Small intestine (tissue), 7 donors: ENCODE data around the gene MRRF. TPM values are rescaled to one million over a fixed set of nuclear protein-coding genes. Genes with fewer than 3 reads are reported as not detected.

Experiments
- DNase-seq, 2 donors: peaks; one replicate each; pipeline versions ENCODE4 v3.0.0 to v3.0.0-alpha.2; 2013
- FAIRE-seq: peaks from 2 replicates; lab custom pipeline; 2012; peaks lifted over from hg19 to GRCh38; lab: Jason Lieb, UNC
- H3K27ac ChIP-seq, 3 donors: one replicate each; pipeline ENCODE4 v1.5.1; 2013; ENCODE audit warnings: low read length in 2 of 3, mild to moderate bottlenecking in 2 of 3, control low read depth in 1 of 3, inconsistent platforms in 1 of 3, low read depth in 1 of 3, moderate library complexity in 1 of 3
- H3K27me3 ChIP-seq, 3 donors: one replicate each; pipeline ENCODE4 v1.6.1; 2013; ENCODE audit warnings: low read length in 3 of 3, inconsistent platforms in 1 of 3; ENCODE audit not compliant: control insufficient read depth in 3 of 3, insufficient read depth in 3 of 3
- H3K36me3 ChIP-seq, 3 donors: one replicate each; pipeline ENCODE4 v1.6.1; 2013; ENCODE audit warnings: low read length in 3 of 3, inconsistent platforms in 1 of 3, low read depth in 1 of 3, mild to moderate bottlenecking in 1 of 3, moderate library complexity in 1 of 3; ENCODE audit not compliant: control insufficient read depth in 3 of 3, insufficient read depth in 2 of 3
- H3K4me1 ChIP-seq, 3 donors: one replicate each; pipeline ENCODE4 v1.6.1; 2013; ENCODE audit warnings: low read length in 2 of 3, inconsistent platforms in 1 of 3, low read depth in 1 of 3, mild to moderate bottlenecking in 1 of 3, moderate library complexity in 1 of 3; ENCODE audit not compliant: control insufficient read depth in 3 of 3, insufficient read depth in 2 of 3
- H3K4me3 ChIP-seq, 3 donors: one replicate each; pipeline ENCODE4 v1.5.1; 2013; ENCODE audit warnings: low read length in 3 of 3, control low read depth in 1 of 3, inconsistent platforms in 1 of 3, low read depth in 1 of 3, mild to moderate bottlenecking in 1 of 3, moderate library complexity in 1 of 3
- H3K9me3 ChIP-seq, 2 donors: one replicate each; pipeline ENCODE4 v1.6.1; 2013; ENCODE audit warnings: low read depth in 1 of 2, low read length in 1 of 2; ENCODE audit not compliant: control insufficient read depth in 2 of 2, insufficient read depth in 1 of 2
- WGBS, 3 donors: extraction: QIAGEN DNeasy Blood & Tissue Kit; methylation state at CpG; one replicate each; pipeline ENCODE4 v1.1.7; 2013; 5-methylcytosine and 5-hydroxymethylcytosine counted together
- polyA plus RNA-seq, 4 donors: library from polyadenylated mRNA; stranded (reverse) in 3 of 4; unstranded in 1 of 4; fragments of 200-250 nt in 3 of 4; fragments of 120-200 nt in 1 of 4; gene quantifications; one replicate each; pipeline versions ENCODE4 v1.2.1 to v1.2.3, GENCODE V29; 2013
- donor health status: healthy with polysubstance abuse.
- donor health status: control.
- donor health status: control.
- donor health status: Bipolar disorder and iron deficiency.
- donor health status: healthy.

The MRRF gene
- polyA plus RNA-seq, 4 donors: 46.2 to 72.7 (median 58.6) TPM

DNA sequence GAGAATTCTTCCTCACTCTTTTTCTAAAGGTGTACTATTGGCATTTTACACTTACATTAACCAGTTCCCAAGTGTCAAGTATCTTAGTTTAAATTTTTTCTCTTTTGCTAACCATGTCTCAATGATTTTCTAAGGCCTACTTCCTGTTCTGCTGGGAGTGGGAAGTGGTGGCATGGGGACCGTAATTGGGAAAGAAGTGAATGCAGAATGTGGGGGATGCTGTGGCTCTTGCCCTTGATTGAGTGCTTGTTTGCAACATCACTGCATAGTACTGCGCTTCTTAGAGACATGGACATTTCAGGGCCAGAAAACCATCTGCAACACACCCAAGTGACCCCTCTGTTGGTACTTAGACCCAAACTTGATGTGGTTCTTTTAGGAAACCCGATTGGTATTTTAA, 32.8 kb downstream of the MRRF start:
- 95 to 97% (median 96%) methylated on average over 3 of the region's 3 CpGs for WGBS, 3 donors
- H3K27me3 ChIP-seq: no peaks in the 10 kb centered on the region
- H3K27ac ChIP-seq: no peak overlapping the region
- DNase-seq: no peak
- H3K4me1 ChIP-seq: no peaks in the 10 kb centered on the region
- H3K4me3 ChIP-seq: no peak overlapping the region
- H3K36me3 ChIP-seq: peaks cover 2 to 24% (median 15%) of the 10 kb centered on the region in 3 donors
- FAIRE-seq: no peak
- no peaks in the 10 kb centered on the region for H3K9me3 ChIP-seq

DNA sequence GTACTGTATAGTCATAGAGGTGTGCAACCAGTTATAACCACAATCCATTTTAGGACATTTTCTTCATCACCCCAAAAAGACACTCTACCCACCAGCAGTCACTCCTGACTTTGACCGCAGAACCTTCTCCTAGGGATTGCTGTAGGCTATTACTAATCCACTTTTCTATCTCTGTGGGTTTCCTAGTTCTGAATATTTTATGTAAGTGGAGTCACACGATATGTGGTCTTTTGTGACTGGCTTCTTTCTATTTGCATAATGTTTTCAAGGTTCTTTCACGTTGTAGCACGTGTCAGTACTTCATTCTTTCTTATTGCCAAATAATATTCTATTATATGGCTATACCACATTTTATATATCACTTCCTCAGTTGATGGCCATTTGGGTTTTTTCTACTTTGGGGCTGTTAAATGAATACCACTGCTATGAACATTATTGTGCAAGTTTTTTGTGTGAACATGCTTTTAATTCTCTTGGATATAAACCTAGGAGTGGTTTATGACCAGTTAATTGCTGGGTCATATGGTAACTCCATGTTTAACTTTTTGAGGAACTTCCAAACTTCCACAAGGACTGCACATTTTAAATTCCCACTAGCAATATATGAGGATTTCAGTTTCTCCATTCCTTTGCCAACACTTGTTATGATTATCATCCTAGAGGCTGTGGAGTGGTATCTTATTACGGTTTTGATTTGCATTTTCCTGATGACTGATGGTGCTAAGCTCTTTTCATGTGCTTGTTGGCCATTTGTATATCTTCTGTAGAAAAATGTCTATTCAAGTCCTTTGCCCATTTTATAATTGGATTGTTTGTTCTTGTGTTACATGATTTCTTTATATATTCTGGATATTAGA, 37.8 kb downstream of the MRRF start:
- no peaks in the 10 kb centered on the region for H3K9me3 ChIP-seq
- no peaks in the 10 kb centered on the region for H3K27me3 ChIP-seq
- no peak overlapping the region for H3K4me3 ChIP-seq
- FAIRE-seq (no peak), DNase-seq (no peak)
- 88 to 96% (median 89%) methylated on average over 5 of the region's 5 CpGs for WGBS, 3 donors
- no peaks in the 10 kb centered on the region for H3K4me1 ChIP-seq
- peaks cover 0 to 28% (median 13%) of the 10 kb centered on the region in 3 donors for H3K36me3 ChIP-seq
- H3K27ac ChIP-seq: no peak overlapping the region

DNA sequence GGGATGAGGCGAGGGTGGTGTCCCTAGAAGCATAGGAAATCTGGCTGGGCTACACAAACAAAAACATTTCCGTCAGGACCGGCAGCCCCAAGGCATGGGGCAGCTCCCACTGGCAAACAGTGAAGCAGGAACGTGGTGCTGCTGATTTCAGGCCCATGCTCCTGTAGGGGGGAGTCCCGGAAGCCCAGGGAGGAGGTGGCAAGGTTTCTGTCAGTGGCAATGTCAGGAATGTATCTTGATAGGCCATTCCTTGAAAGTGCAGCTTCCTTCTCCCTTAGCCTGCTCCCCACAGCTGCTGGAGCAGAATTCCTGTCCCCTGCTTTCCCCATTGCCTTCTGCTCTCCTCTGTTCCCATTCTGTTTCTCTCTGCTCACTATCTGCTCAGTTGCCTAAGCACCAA, 42.4 kb downstream of the MRRF start:
- Histone ChIP-seq H3K9me3 (no peaks in the 10 kb centered on the region), H3K36me3 (peaks cover 0 to 25% (median 14%) of the 10 kb centered on the region in 3 donors), H3K4me1 (no peaks in the 10 kb centered on the region), H3K27me3 (no peaks in the 10 kb centered on the region), H3K4me3 (no peak overlapping the region), H3K27ac (no peak overlapping the region)
- FAIRE-seq: no peak
- no peak for DNase-seq
- WGBS, 3 donors: 76 to 87% (median 84%) methylated on average over 5 of the region's 5 CpGs

DNA sequence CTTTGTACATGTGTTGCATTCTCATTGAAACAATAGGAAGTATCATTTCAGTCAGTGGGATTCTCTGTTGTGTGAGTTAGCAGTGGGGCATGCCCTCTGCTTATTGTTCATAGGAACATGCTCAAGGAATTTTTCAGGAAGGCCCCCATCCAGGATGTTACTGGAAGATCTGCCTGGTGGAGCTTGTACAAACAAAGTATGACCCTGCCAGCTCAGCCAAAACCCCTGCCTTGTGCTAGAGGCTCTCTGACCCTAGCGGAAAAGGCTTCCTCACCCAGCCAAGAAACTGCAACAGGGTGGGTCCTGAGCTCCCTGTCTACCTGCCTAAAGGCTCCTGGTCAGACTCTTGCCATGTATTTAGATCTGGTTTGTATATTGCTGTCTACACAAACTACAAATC, 43.2 kb downstream of the MRRF start:
- H3K27me3 ChIP-seq: no peaks in the 10 kb centered on the region
- no peak overlapping the region for H3K27ac ChIP-seq
- DNase-seq (no peak), FAIRE-seq (no peak)
- 79 to 93% (median 88%) methylated on average over 1 of the region's 1 CpG for WGBS, 3 donors
- H3K4me1 ChIP-seq: no peaks in the 10 kb centered on the region
- no peaks in the 10 kb centered on the region for H3K9me3 ChIP-seq
- peaks cover 0 to 27% (median 17%) of the 10 kb centered on the region in 3 donors for H3K36me3 ChIP-seq
- no peak overlapping the region for H3K4me3 ChIP-seq

DNA sequence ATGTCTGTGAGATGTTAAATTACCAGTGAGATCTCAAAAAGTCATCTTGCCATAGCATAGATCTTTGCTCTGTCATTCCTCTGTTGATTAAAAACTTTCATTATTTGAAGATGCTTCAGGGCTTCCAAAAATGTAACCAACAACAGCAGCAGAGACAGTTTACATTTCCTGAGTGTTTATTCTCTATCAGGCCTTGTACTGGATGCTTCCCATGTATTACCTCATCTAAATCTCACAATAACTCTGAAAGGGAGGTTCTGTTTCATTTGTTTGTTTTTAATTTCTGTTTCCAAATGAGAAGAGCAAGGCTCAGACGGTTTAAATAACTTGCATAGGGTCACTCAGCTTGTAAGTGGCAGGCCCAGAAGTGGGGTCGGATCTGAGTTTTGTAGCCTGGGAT, 45.2 kb downstream of the MRRF start:
- 67 to 81% (median 75%) methylated on average over 2 of the region's 2 CpGs for WGBS, 3 donors
- no peak for FAIRE-seq
- peaks cover 10 to 32% (median 22%) of the 10 kb centered on the region in 3 donors for H3K36me3 ChIP-seq
- H3K27me3 ChIP-seq: no peaks in the 10 kb centered on the region
- DNase-seq: no peak
- H3K4me1 ChIP-seq: no peaks in the 10 kb centered on the region
- no peaks in the 10 kb centered on the region for H3K9me3 ChIP-seq
- no peak overlapping the region for H3K4me3 ChIP-seq
- H3K27ac ChIP-seq: no peak overlapping the region

DNA sequence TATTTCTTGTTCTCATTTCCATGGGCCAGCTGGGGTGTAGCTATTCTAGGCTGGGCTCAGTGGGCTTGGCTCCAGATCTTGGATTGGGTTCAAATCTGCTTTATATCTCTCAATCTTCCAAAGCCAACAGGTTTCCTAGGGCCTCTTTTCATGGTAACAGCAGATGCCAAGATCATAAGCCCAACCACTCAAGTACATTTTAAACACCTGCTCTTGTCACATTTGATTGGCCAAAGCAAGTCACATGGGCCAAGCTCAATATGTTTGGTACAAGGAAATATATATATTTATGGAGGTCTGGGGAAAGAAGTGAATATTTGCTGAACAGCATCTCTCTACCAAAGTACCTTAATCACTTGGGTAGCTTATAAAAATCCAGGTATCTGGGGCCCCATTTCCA, 49.5 kb downstream of the MRRF start:
- no peak overlapping the region for H3K27ac ChIP-seq

DNA sequence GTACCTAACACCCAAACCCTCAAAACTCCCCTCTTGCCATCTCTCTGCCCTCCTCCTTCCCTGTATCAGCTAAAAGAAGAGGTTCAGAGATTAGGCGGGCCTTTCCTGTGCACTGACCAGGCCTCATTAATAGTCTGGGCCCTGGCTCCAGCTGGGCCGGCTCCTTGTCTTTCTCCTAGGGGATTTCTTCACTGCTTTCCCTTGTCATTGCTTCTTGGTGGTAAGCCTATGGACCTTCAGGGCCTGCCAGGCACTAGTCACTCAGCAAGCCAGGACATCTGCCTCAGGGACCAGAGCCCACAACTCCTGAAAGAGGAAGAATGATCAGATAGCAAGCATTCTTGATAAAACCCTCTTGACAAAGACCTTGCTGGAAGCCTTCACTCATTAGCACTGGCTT, 50.9 kb downstream of the MRRF start:
- Histone ChIP-seq H3K9me3 (no peaks in the 10 kb centered on the region), H3K27ac (no peak overlapping the region), H3K36me3 (peaks cover 12 to 35% (median 23%) of the 10 kb centered on the region in 3 donors), H3K4me3 (no peak overlapping the region), H3K4me1 (no peaks in the 10 kb centered on the region), H3K27me3 (no peaks in the 10 kb centered on the region)
- FAIRE-seq (no peak), DNase-seq (no peak)
- WGBS, 3 donors: 79 to 98% (median 94%) methylated on average over 2 of the region's 2 CpGs

More for the DNA sequence above, 49.5 kb downstream of the MRRF start:
- H3K4me1 ChIP-seq: no peaks in the 10 kb centered on the region
- peaks cover 12 to 34% (median 25%) of the 10 kb centered on the region in 3 donors for H3K36me3 ChIP-seq
- H3K9me3 ChIP-seq: no peaks in the 10 kb centered on the region
- no peak overlapping the region for H3K4me3 ChIP-seq
- FAIRE-seq: no peak
- H3K27me3 ChIP-seq: no peaks in the 10 kb centered on the region
- no peak for DNase-seq

DNA sequence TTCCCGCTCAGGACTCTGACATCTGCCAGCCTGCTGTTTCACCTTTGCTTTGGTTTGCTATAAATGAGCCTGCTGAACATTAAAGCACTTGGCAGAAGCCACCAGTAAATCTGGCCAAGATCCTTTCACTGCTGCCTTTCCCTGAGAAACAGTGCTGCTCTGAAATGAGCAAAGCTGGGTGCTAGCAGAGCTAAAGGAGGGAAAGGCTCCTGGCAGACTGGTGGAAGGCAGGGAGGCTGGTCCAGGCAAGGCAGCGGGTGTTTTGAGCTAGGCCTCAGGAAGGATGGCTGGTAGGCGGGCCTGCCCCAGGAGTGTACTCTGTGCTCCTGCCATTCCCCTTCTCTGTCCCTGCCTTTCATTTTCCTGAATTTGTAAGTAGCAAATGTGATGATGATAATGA, 53.6 kb downstream of the MRRF start:
- no peak for FAIRE-seq
- WGBS, 3 donors: 80 to 98% (median 91%) methylated on average over 3 of the region's 3 CpGs

More for the DNA sequence above, 53.6 kb downstream of the MRRF start:
- Histone ChIP-seq H3K9me3 (no peaks in the 10 kb centered on the region), H3K4me1 (no peaks in the 10 kb centered on the region), H3K36me3 (peaks cover 16 to 39% (median 26%) of the 10 kb centered on the region in 3 donors), H3K4me3 (no peak overlapping the region), H3K27ac (no peak overlapping the region), H3K27me3 (no peaks in the 10 kb centered on the region)
- DNase-seq: no peak
